ENCODE results near the gene TXNDC5.

TXNDC5 gene

GRCh38 chr6:7921046-7921445, 10.5 kb upstream of the TXNDC5 start:
- Histone ChIP-seq H3K27ac (ENCODE audit: low read length) (no peak overlapping the region), H2AFZ (ENCODE audit: low read length) (no peak overlapping the region), H3K9me3 (replicated peaks; ENCODE audit: insufficient read depth, low read length) (no peaks in the 10 kb centered on the region), H3K4me2 (ENCODE audit: low read depth, low read length) (no peak overlapping the region), H3F3A (ENCODE audit: insufficient read depth, low read length) (peaks cover 24% of the 10 kb centered on the region), H3K4me3 (ENCODE audit: low read length) (no peak overlapping the region), H3K36me3 (replicated peaks; ENCODE audit: insufficient read depth, low read length) (no peaks in the 10 kb centered on the region), H3K27me3 (replicated peaks; ENCODE audit: insufficient read depth, low read length) (no peaks in the 10 kb centered on the region), H3K4me1 (ENCODE audit: low read length) (peaks cover 50% of the 10 kb centered on the region), H4K20me1 (ENCODE audit: insufficient read depth, low read length) (no peaks in the 10 kb centered on the region), H3K9ac (ENCODE audit: low read length) (no peak overlapping the region), H3K9me2 (replicated peaks; ENCODE audit: insufficient read depth, low read length) (no peaks in the 10 kb centered on the region), H3K79me2 (ENCODE audit: low read length) (peaks cover 30% of the 10 kb centered on the region)
- no peak for TF ChIP-seq EZH2 (optimal IDR thresholded peaks at IDR 0.05; ENCODE audit: low read depth, low read length)
- TF ChIP-seq EZH2phosphoT487 (IDR thresholded peaks at IDR 0.05; ENCODE audit: low read length): no peak
- TF ChIP-seq, protein P1, sequence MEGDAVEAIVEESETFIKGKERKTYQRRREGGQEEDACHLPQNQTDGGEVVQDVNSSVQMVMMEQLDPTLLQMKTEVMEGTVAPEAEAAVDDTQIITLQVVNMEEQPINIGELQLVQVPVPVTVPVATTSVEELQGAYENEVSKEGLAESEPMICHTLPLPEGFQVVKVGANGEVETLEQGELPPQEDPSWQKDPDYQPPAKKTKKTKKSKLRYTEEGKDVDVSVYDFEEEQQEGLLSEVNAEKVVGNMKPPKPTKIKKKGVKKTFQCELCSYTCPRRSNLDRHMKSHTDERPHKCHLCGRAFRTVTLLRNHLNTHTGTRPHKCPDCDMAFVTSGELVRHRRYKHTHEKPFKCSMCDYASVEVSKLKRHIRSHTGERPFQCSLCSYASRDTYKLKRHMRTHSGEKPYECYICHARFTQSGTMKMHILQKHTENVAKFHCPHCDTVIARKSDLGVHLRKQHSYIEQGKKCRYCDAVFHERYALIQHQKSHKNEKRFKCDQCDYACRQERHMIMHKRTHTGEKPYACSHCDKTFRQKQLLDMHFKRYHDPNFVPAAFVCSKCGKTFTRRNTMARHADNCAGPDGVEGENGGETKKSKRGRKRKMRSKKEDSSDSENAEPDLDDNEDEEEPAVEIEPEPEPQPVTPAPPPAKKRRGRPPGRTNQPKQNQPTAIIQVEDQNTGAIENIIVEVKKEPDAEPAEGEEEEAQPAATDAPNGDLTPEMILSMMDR (IDR thresholded peaks at IDR 0.05; ENCODE audit: low read length): no peak
- no peak for DNase-seq

DNA sequence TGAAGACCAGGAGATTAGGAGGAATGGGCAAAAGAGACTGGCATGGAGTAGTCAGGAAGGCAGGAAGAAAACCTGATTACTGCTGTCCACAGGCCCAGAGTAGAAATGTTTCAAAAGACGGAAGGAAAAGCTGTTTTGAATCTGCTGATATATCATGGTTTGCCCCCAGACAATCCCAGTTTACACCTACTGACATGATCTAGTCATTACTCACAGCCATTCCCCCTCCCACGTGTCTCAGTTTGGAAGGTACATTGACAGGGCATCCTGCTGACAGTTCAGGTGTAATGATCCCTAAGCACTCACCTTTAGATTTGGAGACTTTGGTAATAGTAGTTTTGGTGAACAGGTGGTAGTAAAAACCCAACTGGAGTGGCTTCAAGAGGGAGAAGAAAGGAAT, 9.8 kb upstream of the TXNDC5 start:
- H3K9me2 ChIP-seq (replicated peaks; ENCODE audit: insufficient read depth, low read length): no peaks in the 10 kb centered on the region
- no peak overlapping the region for H3K27ac ChIP-seq (ENCODE audit: low read length)
- H3K79me2 ChIP-seq (ENCODE audit: low read length): peaks cover 37% of the 10 kb centered on the region
- no peak overlapping the region for H2AFZ ChIP-seq (ENCODE audit: low read length)
- H3F3A ChIP-seq (ENCODE audit: insufficient read depth, low read length): peaks cover 30% of the 10 kb centered on the region
- H3K4me2 ChIP-seq (ENCODE audit: low read depth, low read length): no peak overlapping the region
- H3K36me3 ChIP-seq (replicated peaks; ENCODE audit: insufficient read depth, low read length): no peaks in the 10 kb centered on the region
- peaks cover 56% of the 10 kb centered on the region for H3K4me1 ChIP-seq (ENCODE audit: low read length)
- TF ChIP-seq, protein P1 (IDR thresholded peaks at IDR 0.05; ENCODE audit: low read length): no peak
- no peak for TF ChIP-seq EZH2phosphoT487 (IDR thresholded peaks at IDR 0.05; ENCODE audit: low read length)
- TF ChIP-seq EZH2 (optimal IDR thresholded peaks at IDR 0.05; ENCODE audit: low read depth, low read length): no peak
- DNase-seq: no peak
- no peaks in the 10 kb centered on the region for H3K9me3 ChIP-seq (replicated peaks; ENCODE audit: insufficient read depth, low read length)
- no peak overlapping the region for H3K4me3 ChIP-seq (ENCODE audit: low read length)
- no peak overlapping the region for H3K9ac ChIP-seq (ENCODE audit: low read length)
- H4K20me1 ChIP-seq (ENCODE audit: insufficient read depth, low read length): no peaks in the 10 kb centered on the region
- no peaks in the 10 kb centered on the region for H3K27me3 ChIP-seq (replicated peaks; ENCODE audit: insufficient read depth, low read length)

- peaks cover 31% of the 10 kb centered on the region for H3F3A ChIP-seq (ENCODE audit: insufficient read depth, low read length)
- DNase-seq: no peak
- no peak overlapping the region for H3K4me2 ChIP-seq (ENCODE audit: low read depth, low read length)
- no peaks in the 10 kb centered on the region for H4K20me1 ChIP-seq (ENCODE audit: insufficient read depth, low read length)
- no peaks in the 10 kb centered on the region for H3K36me3 ChIP-seq (replicated peaks; ENCODE audit: insufficient read depth, low read length)
- no peaks in the 10 kb centered on the region for H3K9me3 ChIP-seq (replicated peaks; ENCODE audit: insufficient read depth, low read length)
- no peaks in the 10 kb centered on the region for H3K9me2 ChIP-seq (replicated peaks; ENCODE audit: insufficient read depth, low read length)
- TF ChIP-seq EZH2phosphoT487 (IDR thresholded peaks at IDR 0.05; ENCODE audit: low read length): no peak
- TF ChIP-seq, protein P1 (IDR thresholded peaks at IDR 0.05; ENCODE audit: low read length): no peak
- TF ChIP-seq EZH2 (optimal IDR thresholded peaks at IDR 0.05; ENCODE audit: low read depth, low read length): no peak
- peaks cover 42% of the 10 kb centered on the region for H3K79me2 ChIP-seq (ENCODE audit: low read length)
- H3K9ac ChIP-seq (ENCODE audit: low read length): no peak overlapping the region
- H3K27me3 ChIP-seq (replicated peaks; ENCODE audit: insufficient read depth, low read length): no peaks in the 10 kb centered on the region
- no peak overlapping the region for H3K4me3 ChIP-seq (ENCODE audit: low read length)
- no peak overlapping the region for H2AFZ ChIP-seq (ENCODE audit: low read length)
- peaks cover 62% of the 10 kb centered on the region for H3K4me1 ChIP-seq (ENCODE audit: low read length)
- no peak overlapping the region for H3K27ac ChIP-seq (ENCODE audit: low read length)
Measured at GRCh38 chr6:7919871-7920270, 9.3 kb upstream of the TXNDC5 start.

Data from MM.1S (cell line).